Renal cortical epithelial cell (primary cell): ENCODE results near the gene IQGAP2. TPM values are rescaled to one million over a fixed set of nuclear protein-coding genes. Genes with fewer than 3 reads are reported as not detected.

Source experiments
- DNase-seq: peaks from one replicate; pipeline ENCODE4 v3.0.0-alpha.2; 2011; ENCODE audit warnings: low read depth
- total RNA-seq: library from RNA; depleted of rRNA; stranded (reverse); fragments of >200 nt; gene quantifications from 2 replicates; pipeline ENCODE4 v1.2.3, GENCODE V29; 2014

IQGAP2 gene
- total RNA-seq, 1 donor from 2014 or later: 0.30 TPM

- no peak for DNase-seq
These were observed 342.6 kb downstream of the IQGAP2 start for GRCh38 chr5:76745670-76746069.

- DNase-seq: no peak
These were observed 343.6 kb downstream of the IQGAP2 start for GRCh38 chr5:76746677-76747076.

- DNase-seq: no peak
These were observed 344.6 kb downstream of the IQGAP2 start for GRCh38 chr5:76747706-76748105.

GRCh38 chr5:76751291-76751690 is 348.2 kb downstream of the IQGAP2 start:
- no peak for DNase-seq

GRCh38 chr5:76754668-76755078 is 351.6 kb downstream of the IQGAP2 start:
- no peak for DNase-seq

- DNase-seq: no peak
These were observed 352.9 kb downstream of the IQGAP2 start for GRCh38 chr5:76755779-76756637.

- no peak for DNase-seq
These were observed 354.0 kb downstream of the IQGAP2 start for GRCh38 chr5:76757049-76757448.

Other genes starting within 250 kb of the IQGAP2 start
- gene F2RL2, start 220.1 kb downstream of the IQGAP2 start, total RNA-seq: 0.17 and 0.99 TPM in 2 replicates